Ecto neural progenitor cell (in vitro differentiated cells): Measurements from ENCODE around the gene PPIL1.
"Not testable (repeated sequence)": the region's sequence is repeated elsewhere in the genome, so short reads cannot be mapped to it uniquely, and the experiment has no call there.

Experiments used
- DNase-seq: peaks from one replicate; pipeline ENCODE4 v3.0.0-alpha.2; 2018; ENCODE audit warnings: low spot score

PPIL1 gene

DNA sequence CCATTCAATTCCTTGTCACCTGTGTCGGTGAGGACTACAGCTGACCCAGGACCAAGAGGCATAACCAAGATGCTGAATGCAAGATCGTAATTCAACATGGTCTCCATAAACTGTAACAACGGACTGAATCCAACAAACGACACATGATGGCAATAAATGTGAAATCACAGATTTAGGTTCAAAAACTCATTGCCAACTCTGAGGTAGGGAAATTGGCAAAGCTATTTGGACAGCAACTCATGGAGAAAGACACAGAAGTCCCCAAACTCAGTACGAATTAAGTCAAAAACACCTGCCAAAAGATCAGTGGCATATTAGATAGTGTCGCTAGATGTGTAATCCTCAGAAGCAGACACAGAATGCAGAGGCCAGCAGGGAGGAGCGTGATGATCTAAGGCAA is 60.4 kb downstream of the PPIL1 start:
- DNase-seq = no peak

DNA sequence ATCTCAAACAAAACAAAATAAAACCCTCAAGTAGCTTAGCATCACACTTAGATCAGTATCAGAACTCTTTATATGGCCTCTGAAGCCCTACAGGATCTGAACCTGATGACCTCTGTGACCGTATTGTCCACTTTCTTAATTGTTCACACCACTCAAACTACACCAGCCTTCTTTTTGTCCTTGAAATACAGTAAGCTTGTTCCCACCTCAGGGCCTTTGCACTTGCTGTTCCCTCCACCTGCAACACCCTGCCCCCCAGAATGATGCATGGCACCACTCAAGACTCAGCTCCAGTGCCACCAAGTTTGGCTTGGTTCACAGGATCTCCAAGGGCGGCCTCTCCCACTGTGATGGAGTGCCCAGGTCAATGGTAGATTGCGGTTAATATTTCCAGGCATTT is 61.1 kb downstream of the PPIL1 start:
- DNase-seq = no peak

DNA sequence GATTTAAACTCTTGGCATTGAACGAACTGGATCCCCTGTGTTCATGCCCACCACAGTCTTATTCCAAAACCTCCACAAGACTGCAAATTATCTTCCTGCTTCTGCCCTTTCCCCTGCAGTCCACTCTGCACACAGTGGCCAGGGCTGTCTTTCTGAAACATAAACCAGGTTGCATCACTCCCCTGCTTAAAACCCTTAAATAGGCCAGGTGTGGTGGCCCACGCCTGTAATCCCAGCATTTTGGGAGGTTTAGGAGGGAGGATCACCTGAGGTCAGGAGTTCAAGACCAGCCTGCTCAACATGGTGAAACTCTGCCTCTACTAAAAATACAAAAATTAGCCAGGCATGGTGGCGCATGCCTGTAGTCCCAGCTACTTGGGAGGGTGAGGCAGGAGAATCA is 61.6 kb downstream of the PPIL1 start:
- not testable (repeated sequence) for DNase-seq

- no peak for DNase-seq
Measured at GRCh38 chr6:36809941-36810803, 64.4 kb downstream of the PPIL1 start.

DNA sequence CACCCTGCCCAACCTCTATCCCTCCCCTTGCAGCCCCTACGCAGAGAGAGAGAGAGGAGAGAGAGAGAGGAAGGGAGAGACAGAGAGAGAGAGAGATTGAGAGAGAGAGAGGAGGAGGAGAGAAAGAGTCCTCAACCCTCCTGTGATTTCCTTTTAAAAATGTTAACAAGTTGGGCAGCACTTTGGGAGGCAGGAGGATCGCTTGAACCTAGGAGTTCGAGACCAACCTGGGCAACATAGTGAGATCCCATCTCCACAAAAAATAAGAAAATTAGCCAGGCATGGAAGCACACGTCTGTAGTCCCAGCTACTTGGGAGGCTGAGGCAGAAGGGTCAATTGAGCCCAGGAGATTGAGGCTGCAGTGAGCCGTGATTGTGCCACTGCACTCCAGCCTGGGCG is 65.4 kb downstream of the PPIL1 start:
- DNase-seq = no peak

- no peak for DNase-seq
Measured at GRCh38 chr6:36808634-36809033, 66.0 kb downstream of the PPIL1 start.

GRCh38 chr6:36807750-36808149 is 66.9 kb downstream of the PPIL1 start:
- no peak for DNase-seq

- DNase-seq = no peak
Measured at GRCh38 chr6:36807143-36807542, 67.5 kb downstream of the PPIL1 start.

DNA sequence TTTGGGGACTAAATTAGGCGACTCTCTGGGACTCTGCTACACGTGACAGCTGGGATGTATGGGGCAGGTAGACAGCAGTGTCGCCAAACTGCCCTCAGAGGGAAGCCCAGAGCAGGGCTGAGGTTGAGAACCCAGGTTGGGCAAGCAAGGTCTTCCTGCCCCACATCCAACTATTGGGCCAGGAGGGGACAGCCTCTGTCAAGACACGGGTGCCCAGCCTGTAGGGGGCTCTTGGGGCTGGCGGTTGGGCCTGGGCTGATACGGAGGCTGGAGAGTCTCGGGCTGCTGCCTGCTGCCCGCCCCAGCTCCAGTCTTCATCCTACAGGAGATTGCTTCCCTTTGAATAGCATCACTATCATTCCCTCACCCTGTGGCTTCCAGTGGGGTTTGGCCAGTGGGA is 68.7 kb downstream of the PPIL1 start:
- no peak for DNase-seq

- no peak for DNase-seq
Measured at GRCh38 chr6:36805096-36805797, 69.4 kb downstream of the PPIL1 start.
